CD4-positive, alpha-beta T cell treated with Interleukin-21 for 1 hour (primary cell): ENCODE measurements around the gene SLC22A1.
"Not testable (repeated sequence)": the region's sequence is repeated elsewhere in the genome, so short reads cannot be mapped to it uniquely, and the experiment has no call there.

ENCODE experiments used
- DNase-seq: peaks from one replicate; pipeline ENCODE4 v3.0.0-alpha.2; 2020

The SLC22A1 gene

DNA sequence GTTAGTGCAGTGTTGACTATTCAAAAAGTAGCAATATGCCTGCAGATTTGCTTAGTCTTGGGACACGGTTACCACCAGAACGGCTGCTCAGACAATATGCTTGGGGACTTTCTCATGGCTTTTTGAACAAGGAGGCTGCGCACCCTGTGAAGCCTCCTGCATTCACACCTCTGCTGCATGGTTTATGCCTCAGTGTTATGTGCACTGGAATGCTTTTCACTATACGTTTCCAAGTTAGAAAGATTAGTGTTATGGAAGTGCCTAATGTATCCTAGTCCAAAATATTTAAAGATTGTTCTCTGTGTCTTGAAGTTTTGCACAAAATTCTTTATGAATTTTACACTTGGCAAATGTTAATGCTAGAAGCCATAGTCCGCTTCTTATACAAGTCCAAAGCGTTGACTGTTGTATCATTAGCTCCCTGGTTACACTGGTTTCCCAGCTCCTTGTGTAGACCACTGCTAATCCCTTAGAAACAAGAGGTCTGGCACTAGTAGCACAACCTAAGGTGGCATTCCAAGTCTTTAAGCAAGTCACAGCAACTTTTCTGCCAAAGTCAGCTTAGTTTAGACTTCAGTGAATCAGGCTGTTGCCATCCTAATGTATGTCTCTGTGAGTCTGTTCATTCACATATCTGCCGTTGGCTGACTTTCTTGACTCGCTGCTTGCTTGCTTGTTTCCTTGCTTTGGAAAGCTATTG is 26.3 kb upstream of the SLC22A1 start:
- no peak for DNase-seq

- no peak for DNase-seq
These were observed 20.1 kb upstream of the SLC22A1 start for GRCh38 chr6:160101277-160102205.

GRCh38 chr6:160102399-160102798 is 19.2 kb upstream of the SLC22A1 start:
- DNase-seq: no peak

DNA sequence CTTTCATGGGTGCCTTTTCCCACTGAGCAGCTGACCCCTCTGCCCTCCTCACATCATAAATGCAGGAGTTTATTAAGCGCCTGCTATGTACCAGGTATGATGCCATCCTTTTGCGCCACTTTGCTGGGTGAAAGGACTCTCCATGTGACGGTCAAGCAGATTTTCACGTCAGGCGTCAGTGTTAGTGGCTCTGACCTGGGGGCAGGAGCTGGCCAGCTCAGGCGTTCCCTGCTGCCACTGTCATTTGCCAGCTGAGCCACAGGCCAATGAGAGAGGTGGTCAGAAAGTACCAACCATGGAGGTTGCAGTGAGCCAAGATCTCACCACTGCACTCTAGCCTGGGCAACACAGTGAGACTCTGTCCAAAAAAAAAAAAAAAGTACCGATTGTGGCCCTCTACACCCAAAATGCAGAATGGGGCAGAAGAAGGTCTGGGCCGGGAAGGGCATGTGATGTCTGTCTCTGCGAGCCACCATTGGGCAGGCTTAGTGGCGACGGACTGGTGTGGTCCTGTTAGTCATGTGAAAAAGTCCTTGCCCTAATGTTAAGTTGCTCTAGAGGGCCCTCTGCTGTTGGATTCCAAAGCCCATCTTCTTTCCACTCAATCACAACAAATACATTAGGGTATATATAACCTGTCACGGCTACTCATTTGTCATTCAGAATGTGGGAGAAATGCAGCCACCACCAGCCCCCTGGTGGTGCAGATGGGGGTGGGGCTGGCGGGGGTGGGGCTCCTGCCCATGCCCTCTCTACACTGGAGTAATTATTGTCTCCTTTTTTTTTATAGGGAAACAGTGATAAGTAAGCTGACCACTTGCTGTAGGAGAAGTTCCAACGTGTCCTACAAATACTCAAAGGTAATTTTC is 18.4 kb upstream of the SLC22A1 start:
- peak; percentile 27 for DNase-seq

DNA sequence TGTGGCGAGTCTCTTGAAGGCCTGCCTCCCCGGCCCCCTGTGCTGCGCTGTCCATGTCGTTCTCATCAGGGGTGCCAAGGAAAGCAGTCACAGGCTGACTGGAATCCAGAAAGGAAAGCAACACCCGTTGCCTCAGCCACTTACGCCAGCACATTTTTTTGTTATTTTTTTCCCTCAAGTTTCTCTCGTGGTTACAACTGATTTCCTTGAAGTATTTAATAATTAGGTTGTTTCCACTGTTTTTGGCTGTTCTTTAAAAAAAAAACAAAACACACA is 17.9 kb upstream of the SLC22A1 start:
- DNase-seq: no peak

- no peak for DNase-seq
These were observed 16.6 kb upstream of the SLC22A1 start for GRCh38 chr6:160104821-160105517.

DNA sequence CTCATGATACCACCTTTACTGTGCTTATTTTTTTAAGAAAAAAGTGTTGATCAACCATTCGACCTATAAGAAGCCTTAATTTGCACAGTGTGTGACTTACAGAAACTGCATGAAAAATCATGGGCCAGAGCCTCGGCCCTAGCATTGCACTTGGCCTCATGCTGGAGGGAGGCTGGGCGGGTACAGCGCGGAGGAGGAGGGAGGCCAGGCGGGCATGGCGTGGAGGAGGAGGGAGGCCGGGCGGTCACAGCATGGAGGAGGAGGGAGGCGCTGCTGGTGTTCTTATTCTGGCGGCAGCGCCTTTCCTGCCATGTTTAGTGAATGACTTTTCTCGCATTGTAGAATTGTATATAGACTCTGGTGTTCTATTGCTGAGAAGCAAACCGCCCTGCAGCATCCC is 15.6 kb upstream of the SLC22A1 start:
- DNase-seq: no peak

DNA sequence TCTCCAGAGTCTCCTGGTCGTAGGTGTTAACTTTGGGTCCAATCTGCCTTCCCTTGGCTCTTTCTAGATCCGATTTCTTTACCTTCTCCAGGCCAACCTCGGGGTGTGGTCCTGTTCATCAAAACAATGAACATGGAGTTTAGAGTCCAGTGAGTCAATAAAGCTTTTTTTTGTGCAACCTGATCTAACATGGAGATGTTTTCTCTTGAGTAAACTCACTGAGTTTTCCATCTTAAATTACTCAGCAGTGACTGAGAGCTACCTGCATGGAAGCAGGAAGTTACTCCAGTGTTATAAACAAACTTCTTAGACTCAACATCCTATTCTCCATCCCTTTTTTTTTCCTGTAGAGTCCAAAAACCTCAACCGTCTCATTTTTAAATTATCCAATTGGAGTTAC is 14.9 kb upstream of the SLC22A1 start:
- DNase-seq: no peak

- DNase-seq: no peak
These were observed 13.5 kb upstream of the SLC22A1 start for GRCh38 chr6:160108077-160108476.

DNA sequence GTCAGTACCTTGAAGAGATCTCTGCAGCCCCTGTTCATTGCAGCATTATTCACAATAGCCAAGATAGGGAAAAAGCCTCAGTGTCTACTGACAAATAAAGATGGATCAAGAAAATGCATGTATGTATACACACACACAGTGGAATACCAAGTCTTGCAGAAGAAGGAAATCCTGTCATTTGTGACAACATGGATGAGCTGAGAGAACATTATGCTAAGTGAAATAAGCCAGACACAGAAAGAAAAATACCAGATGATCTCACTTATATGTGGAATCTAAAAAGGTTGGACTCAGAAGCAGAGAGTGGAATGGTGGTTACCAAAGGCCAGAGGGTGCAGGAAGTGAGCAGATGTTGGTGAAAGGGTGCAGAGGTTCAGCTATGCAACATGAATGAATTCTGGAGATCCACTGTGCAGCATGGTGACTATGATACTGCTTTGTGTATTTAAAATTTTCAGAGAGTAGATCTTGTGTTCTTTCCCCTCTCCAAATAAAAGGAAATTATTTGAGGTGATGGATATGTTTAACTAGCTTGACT is 11.0 kb upstream of the SLC22A1 start:
- no peak for DNase-seq

GRCh38 chr6:160111806-160112205 is 9.8 kb upstream of the SLC22A1 start:
- no peak for DNase-seq

- no peak for DNase-seq
These were observed 8.9 kb upstream of the SLC22A1 start for GRCh38 chr6:160112628-160113299.

DNA sequence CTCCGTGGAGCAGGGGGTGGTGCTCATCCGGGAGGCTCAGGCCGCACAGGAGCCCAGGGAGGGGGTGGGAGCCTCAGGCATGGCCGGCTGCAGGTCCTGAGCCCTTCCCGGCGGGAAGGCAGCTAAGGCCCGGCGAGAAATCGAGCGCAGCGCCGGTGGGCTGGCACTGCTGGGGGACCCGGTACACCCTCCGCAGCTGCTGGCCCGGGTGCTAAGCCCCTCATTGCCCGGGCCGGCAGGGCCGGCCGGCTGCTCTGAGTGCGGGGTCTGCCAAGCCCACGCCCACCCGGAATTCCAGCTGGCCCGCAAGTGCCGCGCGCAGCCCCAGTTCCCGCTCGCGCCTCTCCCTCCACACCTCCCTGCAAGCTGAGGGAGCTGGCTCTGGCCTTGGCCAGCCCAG is 7.1 kb upstream of the SLC22A1 start:
- DNase-seq: not testable (repeated sequence)

GRCh38 chr6:160115421-160115820 is 6.2 kb upstream of the SLC22A1 start:
- DNase-seq: no peak

DNA sequence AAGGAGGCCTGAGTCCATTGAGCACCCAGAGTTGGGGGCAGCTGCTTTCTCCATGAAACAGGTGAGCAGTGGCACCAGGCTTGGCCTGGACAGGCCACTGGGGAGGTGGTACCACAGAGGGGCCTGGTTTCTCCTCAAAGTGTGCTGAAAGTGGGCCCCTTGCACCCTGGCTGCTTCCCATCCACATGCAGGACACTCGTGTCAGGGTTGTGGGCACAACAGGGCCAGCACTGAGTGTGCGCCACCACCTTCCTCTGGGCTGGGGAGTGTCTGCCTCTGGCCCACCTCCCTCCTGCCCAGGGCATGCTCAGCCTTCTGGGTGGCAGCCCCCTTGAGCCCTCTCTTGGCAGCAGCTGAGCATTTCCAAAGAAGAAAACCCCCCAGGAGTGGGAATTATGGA is 5.2 kb upstream of the SLC22A1 start:
- no peak for DNase-seq

GRCh38 chr6:160117137-160117536 is 4.5 kb upstream of the SLC22A1 start:
- no peak for DNase-seq

DNA sequence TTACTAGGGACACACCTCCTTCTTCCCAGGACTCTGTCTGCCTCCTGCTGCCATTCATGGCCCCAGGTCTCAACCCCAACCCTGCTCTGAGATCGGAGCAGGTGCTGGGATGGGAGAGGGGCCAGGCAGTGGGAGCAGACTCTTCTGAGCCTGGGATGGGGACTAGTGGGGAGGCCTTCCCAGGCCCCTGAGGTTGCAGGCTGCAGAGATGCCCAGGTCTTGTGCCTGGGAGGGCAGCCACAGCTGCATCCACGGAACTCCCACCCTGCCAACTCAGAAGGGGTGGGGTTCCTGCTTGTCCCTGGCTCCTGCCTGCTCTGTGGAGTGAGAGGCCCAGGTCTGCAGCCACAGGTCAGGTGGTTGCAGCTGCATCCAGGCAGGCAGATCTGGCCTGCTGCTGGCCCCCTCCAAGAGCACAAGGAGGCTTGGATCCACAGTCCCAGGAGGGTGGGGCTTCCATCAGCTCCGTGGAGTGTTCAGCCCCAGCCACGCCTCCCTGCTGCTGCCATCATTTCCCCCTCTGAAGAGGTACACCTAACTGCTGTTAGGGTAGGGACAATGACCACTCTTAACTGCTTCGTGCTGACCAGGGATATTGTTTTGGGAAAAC is 2.9 kb upstream of the SLC22A1 start:
- no peak for DNase-seq

DNA sequence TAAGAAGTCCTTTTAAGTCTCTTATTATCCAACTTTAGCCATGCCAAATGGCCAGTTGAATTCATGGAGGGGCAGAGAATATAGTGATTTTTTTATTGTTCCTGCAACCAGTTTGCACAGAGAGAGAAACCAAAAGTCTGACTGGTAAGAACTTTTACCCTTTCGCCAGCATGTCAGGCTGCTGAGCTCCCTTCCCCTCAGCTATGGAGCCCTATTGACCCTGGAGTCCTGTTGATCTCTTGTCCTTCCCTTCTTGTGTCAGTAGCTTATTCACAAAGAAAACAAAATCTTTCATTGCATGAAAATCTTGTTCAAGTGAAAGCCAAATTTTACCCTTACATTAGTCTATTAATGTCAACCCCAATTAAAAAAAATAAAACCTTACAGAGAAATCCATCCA is 1.5 kb upstream of the SLC22A1 start:
- no peak for DNase-seq

GRCh38 chr6:160121981-160122380 is 366 bp downstream of the SLC22A1 start:
- DNase-seq: no peak

DNA sequence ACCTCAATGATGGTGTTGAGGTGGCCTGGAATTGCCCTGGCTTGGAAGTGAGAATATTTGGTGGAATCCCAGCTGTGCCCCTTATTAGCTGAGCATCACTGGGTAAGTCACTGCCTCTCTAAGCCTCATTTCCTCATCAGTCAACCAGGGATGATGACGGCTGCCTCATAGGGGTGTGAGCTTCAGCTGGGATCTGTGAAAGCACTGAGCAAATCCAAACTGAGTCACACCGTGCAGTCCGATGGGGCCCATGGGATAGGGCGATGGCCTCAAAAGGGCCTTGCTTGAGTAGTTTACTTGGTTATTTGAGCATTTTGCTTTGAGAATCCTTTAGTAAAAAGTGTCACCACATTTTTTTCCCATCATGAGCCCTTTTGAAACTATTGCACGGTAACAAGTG is 1.1 kb downstream of the SLC22A1 start:
- no peak for DNase-seq

DNA sequence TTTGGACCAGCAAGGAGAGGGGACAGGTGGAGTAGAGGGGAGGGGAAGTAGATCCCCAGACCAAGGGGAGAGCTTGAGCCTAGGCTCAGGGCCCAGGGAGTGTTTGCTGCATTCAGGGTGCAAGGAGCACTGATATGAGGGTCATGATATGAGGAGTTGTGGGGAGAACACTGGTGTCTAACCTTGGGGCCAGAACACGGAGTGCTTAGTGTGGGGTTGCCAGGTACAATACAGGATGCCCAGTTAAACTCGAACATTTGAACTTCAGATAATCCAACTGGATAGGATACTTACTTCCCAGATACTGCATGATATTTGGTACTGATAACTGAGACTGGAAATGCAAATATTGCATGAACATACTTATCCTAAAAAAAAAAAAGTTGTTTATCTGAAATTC is 2.4 kb downstream of the SLC22A1 start:
- DNase-seq: no peak

DNA sequence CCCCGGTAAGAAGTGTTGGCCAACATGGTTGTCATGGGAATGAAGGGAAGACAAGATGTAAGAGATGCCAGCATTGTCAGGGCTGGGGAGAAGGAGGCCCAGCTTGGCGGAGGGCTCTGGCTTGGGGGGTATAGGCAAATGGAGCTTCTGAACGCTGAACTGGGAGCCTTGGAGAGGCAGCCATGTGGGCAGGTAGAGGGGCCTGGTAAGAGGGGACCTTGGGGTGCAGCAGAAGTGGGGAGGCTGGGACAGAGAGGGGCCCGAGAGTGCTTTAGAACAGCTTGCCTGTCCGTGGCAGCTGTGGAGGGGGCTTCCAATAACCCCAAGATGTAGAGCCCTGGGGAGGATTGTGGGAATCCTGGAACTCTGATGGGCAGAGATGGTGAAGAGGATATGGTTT is 3.0 kb downstream of the SLC22A1 start:
- no peak for DNase-seq
